ENCODE data around the gene TGFBR1.

Gene TGFBR1

GRCh38 chr9:99138424-99139284 lies 33.7 kb downstream of the TGFBR1 start:
- DNase-seq = no peak

- no peak for DNase-seq
Measured at GRCh38 chr9:99139868-99140267, 35.0 kb downstream of the TGFBR1 start.

GRCh38 chr9:99140685-99141314 lies 35.9 kb downstream of the TGFBR1 start:
- DNase-seq = peak in 5 of 6 experiments; percentile 16 to 61 (median 34)

- DNase-seq = no peak
Measured at GRCh38 chr9:99141849-99142248, 36.9 kb downstream of the TGFBR1 start.

GRCh38 chr9:99142275-99142674 lies 37.4 kb downstream of the TGFBR1 start:
- DNase-seq = no peak

GRCh38 chr9:99143655-99144054 lies 38.7 kb downstream of the TGFBR1 start:
- DNase-seq = no peak

GRCh38 chr9:99144966-99145365 lies 40.1 kb downstream of the TGFBR1 start:
- DNase-seq = no peak

GRCh38 chr9:99146574-99146973 lies 41.7 kb downstream of the TGFBR1 start:
- DNase-seq = no peak

GRCh38 chr9:99147177-99147576 lies 42.3 kb downstream of the TGFBR1 start:
- no peak for DNase-seq

- peak in 3 of 6 experiments; percentile 67 to 78 (median 75) for DNase-seq
Measured at GRCh38 chr9:99150451-99151171, 45.7 kb downstream of the TGFBR1 start.

- no peak for DNase-seq
Measured at GRCh38 chr9:99154356-99154755, 49.4 kb downstream of the TGFBR1 start.

GRCh38 chr9:99155736-99156135 lies 50.8 kb downstream of the TGFBR1 start:
- no peak for DNase-seq

GRCh38 chr9:99158629-99159028 lies 53.7 kb downstream of the TGFBR1 start:
- DNase-seq = no peak

GRCh38 chr9:99160173-99160572 lies 55.3 kb downstream of the TGFBR1 start:
- no peak for DNase-seq

- peak in 2 of 6 experiments; percentile 54 to 57 for DNase-seq
Measured at GRCh38 chr9:99162759-99163364, 57.9 kb downstream of the TGFBR1 start.

GRCh38 chr9:99166149-99166548 lies 61.2 kb downstream of the TGFBR1 start:
- no peak for DNase-seq

GRCh38 chr9:99167119-99167518 lies 62.2 kb downstream of the TGFBR1 start:
- DNase-seq = no peak

GRCh38 chr9:99167694-99168093 lies 62.8 kb downstream of the TGFBR1 start:
- peak in 1 of 6 experiments; percentile 3 for DNase-seq

- no peak for DNase-seq
Measured at GRCh38 chr9:99169086-99169485, 64.2 kb downstream of the TGFBR1 start.

- no peak for DNase-seq
Measured at GRCh38 chr9:99169982-99170761, 65.3 kb downstream of the TGFBR1 start.

- DNase-seq = no peak
Measured at GRCh38 chr9:99171225-99172123, 66.6 kb downstream of the TGFBR1 start.

Data from stimulated activated naive CD4-positive, alpha-beta T cell (primary cell).